ENCODE results near the gene HECTD2.

The HECTD2 gene

DNA sequence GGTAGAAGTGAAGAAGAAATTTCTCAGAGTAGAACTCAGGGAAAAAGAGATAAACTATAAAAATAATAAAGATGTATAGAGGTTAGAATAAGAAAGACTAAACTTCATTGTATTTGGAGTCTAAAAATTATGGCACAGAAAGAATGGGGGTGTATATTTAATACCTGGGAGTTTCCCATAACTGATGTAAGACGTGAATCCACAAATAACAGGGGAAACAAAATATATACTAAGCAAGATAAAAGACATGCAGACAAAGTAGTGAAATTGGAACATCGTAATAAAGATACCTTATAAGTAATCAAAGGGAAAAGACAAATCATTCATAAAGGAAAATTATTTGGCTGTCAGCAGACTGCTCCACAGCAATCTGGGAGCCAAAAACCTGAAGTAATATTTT is 62.8 kb downstream of the HECTD2 start:
- no peaks in the 10 kb centered on the region for H3K4me1 ChIP-seq (ENCODE audit: control insufficient read depth, insufficient read depth, low read length, unreplicated experiment)
- no peak overlapping the region for H2AFZ ChIP-seq (ENCODE audit: low read length, unreplicated experiment)
- H3K36me3 ChIP-seq (ENCODE audit: insufficient read depth, low read length) = no peaks in the 10 kb centered on the region
- H3K4me3 ChIP-seq (ENCODE audit: low read depth, low read length) = no peak overlapping the region
- no peaks in the 10 kb centered on the region for H3K27me3 ChIP-seq (ENCODE audit: insufficient read depth, low read length)
- H3K27ac ChIP-seq (ENCODE audit: low read depth, low read length) = no peak overlapping the region
- no peaks in the 10 kb centered on the region for H3K79me2 ChIP-seq (ENCODE audit: control insufficient read depth, insufficient read depth, low read length, unreplicated experiment)

DNA sequence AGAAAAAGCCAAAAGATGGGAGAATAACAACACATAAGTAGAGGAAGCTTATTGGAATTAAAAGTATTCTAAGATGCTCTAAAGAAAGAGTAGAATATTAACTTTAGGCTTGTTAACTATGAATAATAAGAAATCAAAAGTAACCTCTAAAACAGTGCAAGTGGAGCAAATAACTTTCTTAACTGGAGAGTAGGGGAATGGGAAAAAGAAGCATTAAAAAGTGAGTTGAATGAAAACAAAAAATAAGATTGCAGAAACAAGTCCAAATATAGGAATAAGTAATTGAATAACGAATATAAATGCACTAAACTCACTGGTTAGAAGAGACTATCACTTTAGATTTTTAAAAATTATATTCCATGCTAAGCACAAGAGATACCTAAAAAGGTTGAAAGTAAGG is 63.9 kb downstream of the HECTD2 start:
- Histone ChIP-seq H3K27me3 (ENCODE audit: insufficient read depth, low read length) (no peaks in the 10 kb centered on the region), H3K4me3 (ENCODE audit: low read depth, low read length) (no peak overlapping the region), H3K36me3 (ENCODE audit: insufficient read depth, low read length) (no peaks in the 10 kb centered on the region), H2AFZ (ENCODE audit: low read length, unreplicated experiment) (no peak overlapping the region), H3K27ac (ENCODE audit: low read depth, low read length) (no peak overlapping the region), H3K4me1 (ENCODE audit: control insufficient read depth, insufficient read depth, low read length, unreplicated experiment) (no peaks in the 10 kb centered on the region), H3K79me2 (ENCODE audit: control insufficient read depth, insufficient read depth, low read length, unreplicated experiment) (no peaks in the 10 kb centered on the region)

DNA sequence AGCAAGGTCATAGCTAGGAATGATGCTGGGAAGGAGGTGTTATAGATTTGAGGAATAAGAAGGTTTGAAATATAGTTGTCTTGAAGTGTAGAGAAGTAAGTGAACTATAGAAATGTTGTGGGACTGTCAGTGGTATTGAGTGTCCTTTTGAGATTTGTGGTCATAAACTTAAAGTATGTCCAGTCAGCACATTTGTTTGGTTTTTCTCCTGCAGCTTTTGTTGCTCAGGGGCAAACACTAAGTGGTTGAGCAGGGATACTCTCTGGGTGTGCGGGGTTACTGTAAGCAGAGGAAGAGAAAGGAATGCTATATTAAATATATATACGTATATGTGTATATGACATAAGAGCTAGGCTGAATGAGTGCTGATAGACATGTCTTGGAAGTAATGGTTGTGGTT is 67.1 kb downstream of the HECTD2 start:
- H3K27me3 ChIP-seq (ENCODE audit: insufficient read depth, low read length) = no peaks in the 10 kb centered on the region
- no peaks in the 10 kb centered on the region for H3K79me2 ChIP-seq (ENCODE audit: control insufficient read depth, insufficient read depth, low read length, unreplicated experiment)
- H3K36me3 ChIP-seq (ENCODE audit: insufficient read depth, low read length) = no peaks in the 10 kb centered on the region
- H3K4me1 ChIP-seq (ENCODE audit: control insufficient read depth, insufficient read depth, low read length, unreplicated experiment) = no peaks in the 10 kb centered on the region
- H3K4me3 ChIP-seq (ENCODE audit: low read depth, low read length) = no peak overlapping the region
- H2AFZ ChIP-seq (ENCODE audit: low read length, unreplicated experiment) = no peak overlapping the region
- H3K27ac ChIP-seq (ENCODE audit: low read depth, low read length) = no peak overlapping the region

DNA sequence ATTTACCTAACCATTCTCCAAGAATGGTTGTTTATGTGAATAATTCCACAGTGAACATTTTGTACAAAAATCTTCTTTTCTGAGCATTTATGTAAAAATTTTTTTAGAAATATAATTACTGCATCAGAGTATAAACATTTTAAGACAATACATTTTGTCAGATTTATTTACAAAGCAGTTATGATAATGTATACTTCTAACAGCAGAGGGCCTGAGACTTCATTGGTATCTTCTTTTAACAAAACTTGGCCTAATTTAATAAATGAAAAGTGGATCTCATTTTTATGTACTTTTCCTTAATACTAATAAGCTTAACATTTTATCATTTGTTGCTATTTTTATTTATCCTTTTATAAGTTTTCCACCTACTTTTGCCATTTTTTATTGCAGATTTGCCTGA is 69.4 kb downstream of the HECTD2 start:
- Histone ChIP-seq H3K4me3 (ENCODE audit: low read depth, low read length) (no peak overlapping the region), H3K36me3 (ENCODE audit: insufficient read depth, low read length) (no peaks in the 10 kb centered on the region), H3K4me1 (ENCODE audit: control insufficient read depth, insufficient read depth, low read length, unreplicated experiment) (no peaks in the 10 kb centered on the region), H3K27me3 (ENCODE audit: insufficient read depth, low read length) (no peaks in the 10 kb centered on the region), H2AFZ (ENCODE audit: low read length, unreplicated experiment) (no peak overlapping the region), H3K79me2 (ENCODE audit: control insufficient read depth, insufficient read depth, low read length, unreplicated experiment) (no peaks in the 10 kb centered on the region), H3K27ac (ENCODE audit: low read depth, low read length) (no peak overlapping the region)

DNA sequence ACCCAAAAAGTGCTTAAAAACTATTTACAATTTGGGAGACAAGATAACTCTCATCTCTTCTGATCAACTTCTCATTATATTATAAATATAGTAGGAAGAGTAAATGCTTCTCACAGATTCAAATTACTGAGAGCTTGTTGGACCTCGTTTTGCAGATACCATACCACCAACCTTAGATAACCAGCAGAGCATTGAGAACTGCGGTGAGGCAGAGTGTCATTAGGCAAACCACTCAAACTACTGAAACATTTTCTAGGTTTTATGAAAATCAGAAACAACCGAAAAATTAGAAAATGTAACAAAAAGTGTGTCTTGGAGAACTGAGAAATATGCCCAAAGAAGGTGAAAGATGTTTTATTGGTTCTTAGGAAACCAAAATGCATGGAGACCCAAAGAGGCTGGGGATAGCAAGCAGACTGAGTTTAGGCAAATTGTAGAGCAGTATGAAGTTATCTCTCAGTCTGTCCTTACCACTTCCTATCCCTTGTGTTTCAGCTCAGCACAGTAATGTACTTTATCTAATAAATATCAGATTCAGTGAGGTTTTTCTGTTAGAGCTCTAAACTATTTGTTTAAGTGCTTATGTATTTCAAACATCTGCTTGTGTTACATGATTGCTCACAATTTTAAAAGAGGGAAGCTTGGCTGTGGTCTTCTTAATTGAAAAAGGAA is 77.9 kb downstream of the HECTD2 start:
- Histone ChIP-seq H3K79me2 (ENCODE audit: control insufficient read depth, insufficient read depth, low read length, unreplicated experiment) (no peaks in the 10 kb centered on the region), H3K4me1 (ENCODE audit: control insufficient read depth, insufficient read depth, low read length, unreplicated experiment) (no peaks in the 10 kb centered on the region), H3K27me3 (ENCODE audit: insufficient read depth, low read length) (no peaks in the 10 kb centered on the region), H3K36me3 (ENCODE audit: insufficient read depth, low read length) (peaks cover 5% of the 10 kb centered on the region; the same call in 1 of the 2 replicates), H2AFZ (ENCODE audit: low read length, unreplicated experiment) (no peak overlapping the region), H3K27ac (ENCODE audit: low read depth, low read length) (no peak overlapping the region), H3K4me3 (ENCODE audit: low read depth, low read length) (no peak overlapping the region)

DNA sequence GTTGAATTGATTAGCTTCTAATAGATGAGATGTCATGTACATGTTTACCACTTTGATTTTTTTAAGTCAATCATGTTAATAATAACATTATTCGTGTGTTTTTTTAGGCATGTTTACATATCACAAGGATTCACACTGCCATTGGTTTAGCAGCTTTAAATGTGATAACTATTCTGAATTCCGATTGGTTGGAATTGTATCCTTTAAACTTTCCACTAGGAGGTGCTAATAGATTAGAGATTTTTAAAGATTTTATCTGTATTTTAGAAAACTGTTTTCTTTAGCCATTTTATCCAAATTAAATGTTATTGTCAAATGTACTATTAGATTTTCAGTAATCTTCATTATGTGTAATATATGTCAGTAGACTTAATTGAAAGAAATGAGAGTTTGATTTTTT is 83.2 kb downstream of the HECTD2 start:
- H3K4me3 ChIP-seq (ENCODE audit: low read depth, low read length) = no peak overlapping the region
- no peak overlapping the region for H3K27ac ChIP-seq (ENCODE audit: low read depth, low read length)
- H3K4me1 ChIP-seq (ENCODE audit: control insufficient read depth, insufficient read depth, low read length, unreplicated experiment) = peaks cover 12% of the 10 kb centered on the region
- H2AFZ ChIP-seq (ENCODE audit: low read length, unreplicated experiment) = no peak overlapping the region
- no peaks in the 10 kb centered on the region for H3K79me2 ChIP-seq (ENCODE audit: control insufficient read depth, insufficient read depth, low read length, unreplicated experiment)
- H3K27me3 ChIP-seq (ENCODE audit: insufficient read depth, low read length) = no peaks in the 10 kb centered on the region
- peaks cover 5% of the 10 kb centered on the region; the same call in 1 of the 2 replicates for H3K36me3 ChIP-seq (ENCODE audit: insufficient read depth, low read length)

DNA sequence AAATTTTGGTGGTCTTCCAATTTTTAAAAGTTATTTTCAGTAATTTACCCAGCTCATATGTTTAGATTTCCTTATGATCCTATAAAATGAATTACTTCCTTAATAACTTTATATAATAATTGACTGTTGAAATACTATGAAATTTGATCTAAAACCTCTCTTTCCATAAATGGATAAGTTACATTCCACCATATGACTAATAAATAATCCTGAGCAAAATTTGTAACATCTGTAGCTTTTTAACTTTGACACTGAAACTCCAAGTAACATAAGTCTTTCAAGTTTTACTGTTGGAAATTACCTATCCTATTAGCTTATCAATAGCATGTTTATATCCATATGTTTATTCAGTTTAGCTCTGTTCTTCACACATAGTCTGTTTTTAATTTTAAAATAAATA is 85.3 kb downstream of the HECTD2 start:
- H3K4me1 ChIP-seq (ENCODE audit: control insufficient read depth, insufficient read depth, low read length, unreplicated experiment) = peaks cover 12% of the 10 kb centered on the region
- no peak overlapping the region for H2AFZ ChIP-seq (ENCODE audit: low read length, unreplicated experiment)
- no peaks in the 10 kb centered on the region for H3K27me3 ChIP-seq (ENCODE audit: insufficient read depth, low read length)
- H3K4me3 ChIP-seq (ENCODE audit: low read depth, low read length) = no peak overlapping the region
- H3K79me2 ChIP-seq (ENCODE audit: control insufficient read depth, insufficient read depth, low read length, unreplicated experiment) = no peaks in the 10 kb centered on the region
- no peak overlapping the region for H3K27ac ChIP-seq (ENCODE audit: low read depth, low read length)
- peaks cover 12% of the 10 kb centered on the region for H3K36me3 ChIP-seq (ENCODE audit: insufficient read depth, low read length)

DNA sequence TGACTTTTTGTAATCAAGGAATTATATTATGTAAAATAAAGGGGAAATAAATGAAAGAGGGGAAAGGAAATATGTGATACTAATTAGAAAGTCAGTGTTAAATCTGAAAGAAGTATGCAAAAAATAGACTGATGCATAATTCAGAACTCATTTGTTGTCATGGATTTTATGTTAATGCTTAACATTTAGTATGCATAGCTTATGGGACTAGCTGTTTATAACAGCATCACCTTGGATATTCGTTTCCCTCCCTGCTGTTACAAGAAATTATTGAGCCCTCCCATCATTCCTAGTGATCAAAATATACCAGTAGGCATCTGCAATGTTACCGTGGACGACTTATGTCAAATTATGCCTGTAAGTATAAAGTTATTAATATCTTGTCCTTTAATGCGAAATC is 85.9 kb downstream of the HECTD2 start:
- Histone ChIP-seq H3K79me2 (ENCODE audit: control insufficient read depth, insufficient read depth, low read length, unreplicated experiment) (no peaks in the 10 kb centered on the region), H3K36me3 (ENCODE audit: insufficient read depth, low read length) (peaks cover 12% of the 10 kb centered on the region), H3K27me3 (ENCODE audit: insufficient read depth, low read length) (no peaks in the 10 kb centered on the region), H3K4me3 (ENCODE audit: low read depth, low read length) (no peak overlapping the region), H2AFZ (ENCODE audit: low read length, unreplicated experiment) (no peak overlapping the region), H3K4me1 (ENCODE audit: control insufficient read depth, insufficient read depth, low read length, unreplicated experiment) (peaks cover 12% of the 10 kb centered on the region), H3K27ac (ENCODE audit: low read depth, low read length) (no peak overlapping the region)

DNA sequence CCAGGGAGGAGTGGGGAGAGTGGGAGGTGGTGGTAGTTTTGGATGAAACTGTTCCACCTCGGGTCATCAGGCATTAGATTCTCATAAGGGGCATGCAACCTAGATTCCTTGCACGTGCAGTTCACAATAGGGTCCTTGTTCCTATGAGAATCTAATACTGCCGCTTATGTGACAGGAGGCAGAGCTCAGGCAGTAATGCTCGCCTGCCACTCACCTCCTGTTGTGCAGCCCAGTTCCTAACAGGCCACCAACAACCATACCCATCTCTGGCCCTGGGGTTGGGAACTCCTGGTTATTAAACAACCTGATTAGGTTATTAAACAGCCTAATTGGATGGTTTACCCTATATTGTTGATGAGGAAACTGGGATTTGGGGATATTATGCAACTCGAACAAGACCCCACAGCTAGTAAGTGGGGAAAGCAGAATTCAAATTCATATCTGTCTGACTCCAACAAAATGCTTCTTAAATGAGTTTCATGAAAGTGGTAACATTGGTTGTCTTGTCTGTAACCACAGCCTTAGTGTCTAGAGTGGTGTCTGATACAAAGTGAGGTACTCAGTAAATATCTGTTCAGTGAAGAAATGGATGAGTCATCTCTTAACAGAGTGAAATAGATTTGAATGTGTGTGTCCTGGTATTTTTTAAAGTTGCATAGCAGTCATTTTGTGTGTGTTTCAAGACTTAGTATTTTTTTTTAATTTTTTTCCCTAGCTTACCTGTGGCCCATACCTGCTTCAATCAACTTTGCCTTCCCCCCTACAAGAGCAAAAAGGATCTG is 101.6 kb downstream of the HECTD2 start:
- H3K4me3 ChIP-seq (ENCODE audit: low read depth, low read length) = no peak overlapping the region
- H3K36me3 ChIP-seq (ENCODE audit: insufficient read depth, low read length) = no peaks in the 10 kb centered on the region
- H3K27ac ChIP-seq (ENCODE audit: low read depth, low read length) = peak overlapping the region; percentile 42
- H2AFZ ChIP-seq (ENCODE audit: low read length, unreplicated experiment) = no peak overlapping the region
- peaks cover 23% of the 10 kb centered on the region for H3K4me1 ChIP-seq (ENCODE audit: control insufficient read depth, insufficient read depth, low read length, unreplicated experiment)
- H3K79me2 ChIP-seq (ENCODE audit: control insufficient read depth, insufficient read depth, low read length, unreplicated experiment) = no peaks in the 10 kb centered on the region
- no peaks in the 10 kb centered on the region for H3K27me3 ChIP-seq (ENCODE audit: insufficient read depth, low read length)

DNA sequence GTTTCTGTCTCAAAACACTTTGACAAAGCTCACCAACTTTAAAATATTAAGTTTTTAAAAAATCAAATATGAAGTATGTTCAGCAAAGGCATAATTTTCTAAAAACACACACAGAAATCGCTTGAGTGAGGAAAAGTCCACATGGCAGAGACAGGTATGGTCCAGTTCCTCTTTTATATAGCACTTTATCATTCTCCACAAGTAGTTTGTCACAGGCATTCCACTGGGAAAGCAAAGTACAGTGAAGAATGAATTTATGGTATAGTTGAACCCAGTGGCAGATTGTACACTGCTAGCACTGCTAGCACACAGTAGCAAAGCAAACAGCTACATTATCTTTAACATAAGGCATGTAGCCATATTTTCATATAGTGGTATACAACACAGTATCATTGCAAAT is 102.3 kb downstream of the HECTD2 start:
- H3K79me2 ChIP-seq (ENCODE audit: control insufficient read depth, insufficient read depth, low read length, unreplicated experiment) = no peaks in the 10 kb centered on the region
- H3K27ac ChIP-seq (ENCODE audit: low read depth, low read length) = peak overlapping the region; percentile 42
- no peak overlapping the region for H3K4me3 ChIP-seq (ENCODE audit: low read depth, low read length)
- H3K27me3 ChIP-seq (ENCODE audit: insufficient read depth, low read length) = no peaks in the 10 kb centered on the region
- H3K4me1 ChIP-seq (ENCODE audit: control insufficient read depth, insufficient read depth, low read length, unreplicated experiment) = peaks cover 23% of the 10 kb centered on the region
- no peak overlapping the region for H2AFZ ChIP-seq (ENCODE audit: low read length, unreplicated experiment)
- H3K36me3 ChIP-seq (ENCODE audit: insufficient read depth, low read length) = peaks cover 2% of the 10 kb centered on the region; the same call in 1 of the 2 replicates

Measured in ACC112 (cell line).